Inflammatory macrophage treated with lipopolysaccharide for 1 hour (primary cell): ENCODE measurements around the gene FOXL1.

Experiments
- DNase-seq, 2 donors: peaks; one replicate each; pipeline ENCODE4 v3.0.0-alpha.2; 2020 to 2022

The FOXL1 gene

GRCh38 chr16:86549076-86549892 lies 29.1 kb upstream of the FOXL1 start:
- no peak for DNase-seq

GRCh38 chr16:86549893-86550190 lies 28.5 kb upstream of the FOXL1 start:
- no peak for DNase-seq

GRCh38 chr16:86550281-86550680 lies 28.1 kb upstream of the FOXL1 start:
- no peak for DNase-seq

- DNase-seq, result no peak
These were observed 25.0 kb upstream of the FOXL1 start for GRCh38 chr16:86553356-86553755.

GRCh38 chr16:86554599-86554916 lies 23.8 kb upstream of the FOXL1 start:
- no peak for DNase-seq

GRCh38 chr16:86554917-86555703 lies 23.2 kb upstream of the FOXL1 start, which contains the start of gene MTHFSD:
MTHFSD (minus strand) TSS chr16:86555235; CDS start chr16:86555184, 51 bp downstream.
- DNase-seq, result peak; percentile 85 to 96

- DNase-seq, result no peak
These were observed 22.7 kb upstream of the FOXL1 start for GRCh38 chr16:86555704-86556075.

GRCh38 chr16:86556576-86556975 lies 21.8 kb upstream of the FOXL1 start:
- no peak for DNase-seq

- no peak for DNase-seq
These were observed 20.8 kb upstream of the FOXL1 start for GRCh38 chr16:86557587-86557986.

GRCh38 chr16:86558355-86559193 lies 19.8 kb upstream of the FOXL1 start:
- DNase-seq, result no peak

- no peak for DNase-seq
These were observed 18.5 kb upstream of the FOXL1 start for GRCh38 chr16:86559802-86560305.

GRCh38 chr16:86562356-86562755 lies 16.0 kb upstream of the FOXL1 start:
- no peak for DNase-seq

GRCh38 chr16:86563469-86564345 lies 14.6 kb upstream of the FOXL1 start:
- peak; percentile 73 to 96 for DNase-seq

GRCh38 chr16:86565181-86565631 lies 13.1 kb upstream of the FOXL1 start:
- DNase-seq, result no peak

- DNase-seq, result no peak
These were observed 12.5 kb upstream of the FOXL1 start for GRCh38 chr16:86565644-86566511.

- DNase-seq, result peak in 1 of 2 donors; percentile 40
These were observed 11.8 kb upstream of the FOXL1 start, which contains the start of gene FOXC2 for GRCh38 chr16:86566601-86566965. FOXC2 (plus strand) TSS chr16:86566829; CDS start chr16:86567336, 507 bp downstream.

- no peak for DNase-seq
These were observed 11.2 kb upstream of the FOXL1 start for GRCh38 chr16:86566966-86567700.

- DNase-seq, result no peak
These were observed 10.4 kb upstream of the FOXL1 start for GRCh38 chr16:86567701-86568581.
